K562 (cell line): Measurements from ENCODE around the gene SNAI1. TPM values are rescaled to one million over a fixed set of nuclear protein-coding genes. Genes with fewer than 3 reads are reported as not detected.

Experiments used
- DNMT1 ChIP-seq: fragments of 450-650 bp; IDR thresholded peaks from 2 replicates; pipeline ENCODE4 v1.6.1; 2016; ENCODE audit warnings: antibody characterized with exemption, mild to moderate bottlenecking
- EGR1 ChIP-seq: fragments of 450-650 bp; conservative IDR thresholded peaks from 2 replicates; pipeline ENCODE4 v1.6.1; 2017; ENCODE audit warnings: mild to moderate bottlenecking
- EP300 ChIP-seq: IDR thresholded peaks from 2 replicates; pipeline ENCODE4 v1.6.1; 2012; ENCODE audit warnings: low read length, improper control_type of control experiment
- HDAC6 ChIP-seq: IDR thresholded peaks from 2 replicates; pipeline ENCODE4 v1.6.1; 2012; ENCODE audit warnings: low read depth, mild to moderate bottlenecking, control low read depth, inconsistent platforms, low read length, moderate library complexity
- HNRNPL ChIP-seq: fragments of 200-400 bp; formaldehyde crosslinking; IDR thresholded peaks from 2 replicates; pipeline ENCODE4 v1.6.1; 2017; ENCODE audit warnings: low read depth, mild to moderate bottlenecking, low read length
- HOXB6 ChIP-seq: fragments of 250-450 bp; sonication (Bioruptor Pico); IDR thresholded peaks from 2 replicates; pipeline ENCODE4 v1.5.1; 2022; ENCODE audit warnings: mild to moderate bottlenecking, borderline replicate concordance
- SAFB ChIP-seq: fragments of 200-400 bp; formaldehyde crosslinking; IDR thresholded peaks from 2 replicates; pipeline ENCODE4 v1.6.1; 2017; ENCODE audit warnings: low read depth, low read length, borderline replicate concordance
- ZBTB2 ChIP-seq: fragments of 450-650 bp; IDR thresholded peaks from 2 replicates; pipeline ENCODE4 v1.6.1; 2016; ENCODE audit warnings: antibody characterized with exemption
- ZBTB8A ChIP-seq: fragments of 450-650 bp; IDR thresholded peaks from 2 replicates; pipeline ENCODE4 v1.6.1; 2018; ENCODE audit warnings: mild to moderate bottlenecking, moderate library complexity; ENCODE audit not compliant: partially characterized antibody
- ZFP1 ChIP-seq: fragments of 450-650 bp; formaldehyde crosslinking; IDR thresholded peaks from 2 replicates; pipeline ENCODE4 v1.4.0; 2020; ENCODE audit warnings: mild to moderate bottlenecking, mixed read lengths
- polyA plus RNA-seq, 8 experiments: library from polyadenylated mRNA; depleted of rRNA in 4 of 8; stranded (reverse) in 5 of 8; unstranded in 3 of 8; fragments of >200 nt; fragmentation: Nextera tagmentation in 2 of 8; fragmentation: Illumina TruSeq in 1 of 8; extraction: Ambion mirVana in 2 of 8; extraction: Trizol in 1 of 8; gene quantifications; 2 replicates each; pipeline versions ENCODE4 v1.2.1 to v1.2.3, GENCODE V29; 2011 to 2014; ENCODE audit warnings: inconsistent platforms in 1 of 8, missing spikeins in 1 of 8
- total RNA-seq, 7 experiments: library from RNA; depleted of rRNA in 6 of 7; stranded (reverse); fragments of >200 nt in 6 of 7; fragmentation: Illumina TruSeq in 2 of 7; extraction: Trizol in 2 of 7; gene quantifications; 2 replicates each; pipeline versions ENCODE4 v1.2.1 to v1.2.3, GENCODE V29; 2011 to 2021; ENCODE audit warnings: low replicate concordance in 1 of 7
- TF ChIP-seq, protein P1 (sequence below), 2 experiments: fragments of 450-650 bp; formaldehyde crosslinking in 1 of 2; IDR thresholded peaks; 2 replicates each; pipeline versions ENCODE4 v1.4.0 to v1.6.1; 2014 to 2020; ENCODE audit warnings: mild to moderate bottlenecking in 2 of 2, borderline replicate concordance in 1 of 2, low read depth in 1 of 2
- TF ChIP-seq, protein P2 (sequence below): fragments of 450-650 bp; conservative IDR thresholded peaks from 2 replicates; pipeline ENCODE4 v1.6.1; 2016; ENCODE audit warnings: missing genetic modification characterization, low read depth, mild to moderate bottlenecking, missing compliant biosample characterization, moderate library complexity
- TF ChIP-seq, protein P3 (sequence below), 2 experiments: fragments of 450-650 bp in 1 of 2; IDR thresholded peaks; 2 replicates each; pipeline ENCODE4 v1.6.1; 2011 to 2017; ENCODE audit warnings: low read depth in 2 of 2, antibody characterized with exemption in 1 of 2, borderline replicate concordance in 1 of 2, low read length in 1 of 2, mild to moderate bottlenecking in 1 of 2, mixed read lengths in 1 of 2; ENCODE audit not compliant: control insufficient read depth in 1 of 2

SNAI1 gene
- total and polyA plus RNA-seq, 9 of the 15 experiments (the other 6 are each of a cell fraction or from before 2014, with no cell fraction given), result 0.32 to 11.6 (median 2.0) TPM

DNA sequence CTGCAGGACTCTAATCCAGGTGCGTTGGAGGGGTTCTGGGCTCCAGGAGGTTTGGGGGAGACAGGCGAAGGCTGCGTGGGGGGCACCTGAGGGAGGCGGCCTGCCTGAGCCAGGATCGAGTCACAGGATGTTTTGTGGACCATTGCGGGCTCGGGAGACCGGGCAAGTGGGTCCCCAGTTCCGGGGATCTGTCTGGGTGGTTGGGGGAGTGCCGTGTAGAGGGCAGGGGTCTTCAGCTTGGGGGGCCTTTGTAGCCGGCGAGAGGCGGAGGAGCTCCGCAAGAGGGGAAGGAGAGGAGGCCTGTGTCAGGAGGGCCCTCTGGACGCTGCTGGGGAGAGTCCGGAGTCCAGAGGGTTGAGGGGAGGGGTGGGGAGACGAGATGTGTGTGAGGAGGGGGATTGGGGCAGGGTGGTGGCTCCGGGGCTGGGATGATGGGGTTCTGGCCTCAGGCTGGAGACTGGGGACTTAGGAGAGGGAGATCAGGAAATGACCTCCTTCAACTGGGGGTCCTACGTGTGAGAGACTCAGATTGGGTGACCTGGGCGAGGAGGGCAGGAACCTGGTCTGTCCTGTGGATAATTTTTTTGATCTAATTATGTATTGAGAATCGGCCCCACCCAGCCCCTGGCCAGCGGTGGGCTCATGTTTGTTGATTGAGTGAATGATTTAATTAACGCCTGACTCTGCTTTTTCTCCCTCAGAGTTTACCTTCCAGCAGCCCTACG, 505 bp downstream of the SNAI1 start (continued):
- TF ChIP-seq, protein P1, sequence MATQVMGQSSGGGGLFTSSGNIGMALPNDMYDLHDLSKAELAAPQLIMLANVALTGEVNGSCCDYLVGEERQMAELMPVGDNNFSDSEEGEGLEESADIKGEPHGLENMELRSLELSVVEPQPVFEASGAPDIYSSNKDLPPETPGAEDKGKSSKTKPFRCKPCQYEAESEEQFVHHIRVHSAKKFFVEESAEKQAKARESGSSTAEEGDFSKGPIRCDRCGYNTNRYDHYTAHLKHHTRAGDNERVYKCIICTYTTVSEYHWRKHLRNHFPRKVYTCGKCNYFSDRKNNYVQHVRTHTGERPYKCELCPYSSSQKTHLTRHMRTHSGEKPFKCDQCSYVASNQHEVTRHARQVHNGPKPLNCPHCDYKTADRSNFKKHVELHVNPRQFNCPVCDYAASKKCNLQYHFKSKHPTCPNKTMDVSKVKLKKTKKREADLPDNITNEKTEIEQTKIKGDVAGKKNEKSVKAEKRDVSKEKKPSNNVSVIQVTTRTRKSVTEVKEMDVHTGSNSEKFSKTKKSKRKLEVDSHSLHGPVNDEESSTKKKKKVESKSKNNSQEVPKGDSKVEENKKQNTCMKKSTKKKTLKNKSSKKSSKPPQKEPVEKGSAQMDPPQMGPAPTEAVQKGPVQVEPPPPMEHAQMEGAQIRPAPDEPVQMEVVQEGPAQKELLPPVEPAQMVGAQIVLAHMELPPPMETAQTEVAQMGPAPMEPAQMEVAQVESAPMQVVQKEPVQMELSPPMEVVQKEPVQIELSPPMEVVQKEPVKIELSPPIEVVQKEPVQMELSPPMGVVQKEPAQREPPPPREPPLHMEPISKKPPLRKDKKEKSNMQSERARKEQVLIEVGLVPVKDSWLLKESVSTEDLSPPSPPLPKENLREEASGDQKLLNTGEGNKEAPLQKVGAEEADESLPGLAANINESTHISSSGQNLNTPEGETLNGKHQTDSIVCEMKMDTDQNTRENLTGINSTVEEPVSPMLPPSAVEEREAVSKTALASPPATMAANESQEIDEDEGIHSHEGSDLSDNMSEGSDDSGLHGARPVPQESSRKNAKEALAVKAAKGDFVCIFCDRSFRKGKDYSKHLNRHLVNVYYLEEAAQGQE (IDR thresholded peaks at IDR 0.05; ENCODE audit: borderline replicate concordance), result no peak
- TF ChIP-seq, protein P1 (CRISPR knock-in tag; IDR thresholded peaks at IDR 0.05; ENCODE audit: low read depth), result no peak
- TF ChIP-seq ZBTB2 (0 out of 2 replicates have a peak, but pooled peaks have one; percentile 32), EP300 (no peak), HDAC6 (no peak), HNRNPL (no peak), ZFP1 (CRISPR knock-in tag) (no peak), ZBTB8A (no peak), EGR1 (peak; percentile 40; the same call in 1 of the 2 replicates), DNMT1 (no peak), HOXB6 (CRISPR knock-in tag) (no peak), SAFB (no peak)
- TF ChIP-seq, protein P2, sequence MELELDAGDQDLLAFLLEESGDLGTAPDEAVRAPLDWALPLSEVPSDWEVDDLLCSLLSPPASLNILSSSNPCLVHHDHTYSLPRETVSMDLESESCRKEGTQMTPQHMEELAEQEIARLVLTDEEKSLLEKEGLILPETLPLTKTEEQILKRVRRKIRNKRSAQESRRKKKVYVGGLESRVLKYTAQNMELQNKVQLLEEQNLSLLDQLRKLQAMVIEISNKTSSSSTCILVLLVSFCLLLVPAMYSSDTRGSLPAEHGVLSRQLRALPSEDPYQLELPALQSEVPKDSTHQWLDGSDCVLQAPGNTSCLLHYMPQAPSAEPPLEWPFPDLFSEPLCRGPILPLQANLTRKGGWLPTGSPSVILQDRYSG (tag), result no peak
- TF ChIP-seq, protein P3, sequence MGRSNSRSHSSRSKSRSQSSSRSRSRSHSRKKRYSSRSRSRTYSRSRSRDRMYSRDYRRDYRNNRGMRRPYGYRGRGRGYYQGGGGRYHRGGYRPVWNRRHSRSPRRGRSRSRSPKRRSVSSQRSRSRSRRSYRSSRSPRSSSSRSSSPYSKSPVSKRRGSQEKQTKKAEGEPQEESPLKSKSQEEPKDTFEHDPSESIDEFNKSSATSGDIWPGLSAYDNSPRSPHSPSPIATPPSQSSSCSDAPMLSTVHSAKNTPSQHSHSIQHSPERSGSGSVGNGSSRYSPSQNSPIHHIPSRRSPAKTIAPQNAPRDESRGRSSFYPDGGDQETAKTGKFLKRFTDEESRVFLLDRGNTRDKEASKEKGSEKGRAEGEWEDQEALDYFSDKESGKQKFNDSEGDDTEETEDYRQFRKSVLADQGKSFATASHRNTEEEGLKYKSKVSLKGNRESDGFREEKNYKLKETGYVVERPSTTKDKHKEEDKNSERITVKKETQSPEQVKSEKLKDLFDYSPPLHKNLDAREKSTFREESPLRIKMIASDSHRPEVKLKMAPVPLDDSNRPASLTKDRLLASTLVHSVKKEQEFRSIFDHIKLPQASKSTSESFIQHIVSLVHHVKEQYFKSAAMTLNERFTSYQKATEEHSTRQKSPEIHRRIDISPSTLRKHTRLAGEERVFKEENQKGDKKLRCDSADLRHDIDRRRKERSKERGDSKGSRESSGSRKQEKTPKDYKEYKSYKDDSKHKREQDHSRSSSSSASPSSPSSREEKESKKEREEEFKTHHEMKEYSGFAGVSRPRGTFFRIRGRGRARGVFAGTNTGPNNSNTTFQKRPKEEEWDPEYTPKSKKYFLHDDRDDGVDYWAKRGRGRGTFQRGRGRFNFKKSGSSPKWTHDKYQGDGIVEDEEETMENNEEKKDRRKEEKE (IDR thresholded peaks at IDR 0.05; ENCODE audit: borderline replicate concordance in 1 of 2, control insufficient read depth in 1 of 2, low read depth in 2 of 2, low read length in 1 of 2), result no peak
